Type B pancreatic cell (in vitro differentiated cells): ENCODE measurements around the gene TRIM3. TPM values are rescaled to one million over a fixed set of nuclear protein-coding genes. Genes with fewer than 3 reads are reported as not detected.

Experiments used
- DNase-seq: peaks from one replicate; pipeline ENCODE4 v3.0.0; 2021; ENCODE audit warnings: mixed read lengths; ENCODE audit not compliant: unreplicated experiment; ENCODE audit errors: extremely low spot score
- H3K27ac Mint-ChIP-seq: 2 replicates; pipeline ENCODE4 v1.8.0; 2021; ENCODE audit warnings: mild to moderate bottlenecking, mixed read lengths
- H3K27me3 Mint-ChIP-seq: 2 replicates; pipeline ENCODE4 v1.8.0; 2021; ENCODE audit warnings: mixed read lengths
- H3K36me3 Mint-ChIP-seq: 2 replicates; pipeline ENCODE4 v1.8.0; 2021; ENCODE audit warnings: mixed read lengths
- H3K4me1 Mint-ChIP-seq: one replicate; pipeline ENCODE4 v1.8.0; 2021; ENCODE audit warnings: mixed read lengths; ENCODE audit not compliant: unreplicated experiment
- H3K4me3 Mint-ChIP-seq: 2 replicates; pipeline ENCODE4 v1.8.0; 2021; ENCODE audit warnings: mild to moderate bottlenecking, mixed read lengths
- H3K9me3 Mint-ChIP-seq: 2 replicates; pipeline ENCODE4 v1.8.0; 2021; ENCODE audit warnings: mixed read lengths
- total RNA-seq: library from RNA; stranded (reverse); gene quantifications from 2 replicates; pipeline ENCODE4 v1.2.1, GENCODE V29; 2021; ENCODE audit warnings: low replicate concordance
- TF ChIP-seq, protein P1 (sequence below): fragments of 200-600 bp; sonication (generic); conservative IDR thresholded peaks from 2 replicates; pipeline ENCODE4 v1.5.0; 2021; ENCODE audit warnings: antibody characterized with exemption, mild to moderate bottlenecking

TRIM3 gene
- total RNA-seq, 1 donor from 2014 or later = 22.9 TPM

GRCh38 chr11:6504166-6504565 is 30.4 kb upstream of the TRIM3 start:
- no peak overlapping the region for H3K27ac Mint-ChIP-seq
- TF ChIP-seq, protein P1, sequence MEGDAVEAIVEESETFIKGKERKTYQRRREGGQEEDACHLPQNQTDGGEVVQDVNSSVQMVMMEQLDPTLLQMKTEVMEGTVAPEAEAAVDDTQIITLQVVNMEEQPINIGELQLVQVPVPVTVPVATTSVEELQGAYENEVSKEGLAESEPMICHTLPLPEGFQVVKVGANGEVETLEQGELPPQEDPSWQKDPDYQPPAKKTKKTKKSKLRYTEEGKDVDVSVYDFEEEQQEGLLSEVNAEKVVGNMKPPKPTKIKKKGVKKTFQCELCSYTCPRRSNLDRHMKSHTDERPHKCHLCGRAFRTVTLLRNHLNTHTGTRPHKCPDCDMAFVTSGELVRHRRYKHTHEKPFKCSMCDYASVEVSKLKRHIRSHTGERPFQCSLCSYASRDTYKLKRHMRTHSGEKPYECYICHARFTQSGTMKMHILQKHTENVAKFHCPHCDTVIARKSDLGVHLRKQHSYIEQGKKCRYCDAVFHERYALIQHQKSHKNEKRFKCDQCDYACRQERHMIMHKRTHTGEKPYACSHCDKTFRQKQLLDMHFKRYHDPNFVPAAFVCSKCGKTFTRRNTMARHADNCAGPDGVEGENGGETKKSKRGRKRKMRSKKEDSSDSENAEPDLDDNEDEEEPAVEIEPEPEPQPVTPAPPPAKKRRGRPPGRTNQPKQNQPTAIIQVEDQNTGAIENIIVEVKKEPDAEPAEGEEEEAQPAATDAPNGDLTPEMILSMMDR = no peak

DNA sequence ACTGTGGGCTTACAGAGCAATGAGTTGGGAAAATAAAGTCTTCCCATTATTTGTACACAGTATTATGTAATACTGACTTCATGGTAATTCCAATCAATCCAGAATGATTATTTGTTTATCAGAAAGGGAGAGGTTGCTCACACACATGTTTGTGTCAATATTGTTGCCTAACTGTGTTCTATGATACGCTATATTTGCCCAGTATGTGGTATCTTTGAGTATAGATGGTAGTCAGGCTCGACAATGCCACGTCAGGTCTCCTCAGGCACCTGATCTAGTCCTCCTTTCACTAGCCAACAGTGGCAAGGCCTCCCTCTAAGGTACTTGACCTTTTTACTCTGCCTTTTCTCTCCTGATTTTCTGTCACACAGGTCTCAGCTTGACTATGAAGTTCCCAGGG is 28.6 kb upstream of the TRIM3 start:
- no peak for DNase-seq
- Mint-ChIP-seq H3K4me1 (no peaks in the 10 kb centered on the region), H3K27ac (no peak overlapping the region), H3K4me3 (no peak overlapping the region), H3K27me3 (no peaks in the 10 kb centered on the region), H3K36me3 (no peaks in the 10 kb centered on the region), H3K9me3 (no peaks in the 10 kb centered on the region)
- TF ChIP-seq, protein P1 = no peak

More at GRCh38 chr11:6504166-6504565, 30.4 kb upstream of the TRIM3 start:
- Mint-ChIP-seq H3K4me1 (no peaks in the 10 kb centered on the region), H3K9me3 (no peaks in the 10 kb centered on the region), H3K4me3 (no peak overlapping the region), H3K27me3 (no peaks in the 10 kb centered on the region), H3K36me3 (no peaks in the 10 kb centered on the region)
- no peak for DNase-seq

GRCh38 chr11:6498544-6498943 is 24.8 kb upstream of the TRIM3 start:
- no peaks in the 10 kb centered on the region for H3K9me3 Mint-ChIP-seq
- no peaks in the 10 kb centered on the region for H3K4me1 Mint-ChIP-seq
- no peak overlapping the region for H3K27ac Mint-ChIP-seq
- no peaks in the 10 kb centered on the region for H3K36me3 Mint-ChIP-seq
- TF ChIP-seq, protein P1 = no peak
- no peak overlapping the region for H3K4me3 Mint-ChIP-seq
- DNase-seq = no peak
- H3K27me3 Mint-ChIP-seq = no peaks in the 10 kb centered on the region

- Mint-ChIP-seq H3K27me3 (no peaks in the 10 kb centered on the region), H3K4me3 (no peak overlapping the region), H3K36me3 (no peaks in the 10 kb centered on the region), H3K27ac (no peak overlapping the region), H3K9me3 (no peaks in the 10 kb centered on the region), H3K4me1 (no peaks in the 10 kb centered on the region)
- no peak for DNase-seq
- TF ChIP-seq, protein P1 = no peak
These were observed 24.4 kb upstream of the TRIM3 start for GRCh38 chr11:6498121-6498520.

DNA sequence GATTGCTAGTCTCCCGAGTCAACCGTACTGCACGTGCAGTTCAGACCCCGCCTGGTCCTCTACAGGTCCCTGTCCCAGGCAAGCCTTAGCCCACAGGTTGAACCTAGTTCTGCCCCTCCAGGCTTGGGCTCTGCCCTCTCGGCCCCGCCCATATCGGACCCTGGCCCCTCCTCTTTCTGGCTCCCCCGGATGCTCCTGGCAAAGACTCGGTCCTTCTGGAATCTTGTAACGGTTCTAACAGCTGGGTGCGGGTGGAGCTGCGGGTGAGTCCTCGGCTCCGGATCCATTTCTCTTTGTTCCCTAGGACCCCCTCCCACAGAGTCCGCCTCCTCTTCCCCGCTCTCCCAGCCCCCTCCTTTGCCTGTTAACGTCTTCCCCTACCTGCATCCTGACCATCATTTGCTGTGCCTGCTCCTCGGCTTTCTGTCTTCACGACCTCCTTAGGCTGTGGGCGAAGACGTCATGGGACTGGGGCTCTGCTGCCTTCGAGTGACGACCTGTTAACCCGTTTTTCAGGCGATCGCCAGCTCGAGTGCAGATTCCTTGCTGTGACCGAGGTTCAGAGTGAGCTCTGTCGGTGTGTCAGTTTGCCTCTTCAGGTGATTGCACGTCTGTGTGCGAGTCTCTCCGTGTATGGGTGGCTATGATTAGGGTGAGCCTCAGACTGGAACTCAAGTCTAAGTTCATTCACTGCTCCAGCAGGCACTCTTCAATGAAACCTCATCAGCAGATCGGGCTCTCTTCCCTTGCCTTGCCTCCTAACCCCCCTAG is 23.5 kb upstream of the TRIM3 start, which contains the start of gene DNHD1:
DNHD1 (plus strand) TSS at position 212 of the 771 bp plus-strand sequence. CDS start 936 bp downstream, outside the sequence.
- H3K4me1 Mint-ChIP-seq = no peaks in the 10 kb centered on the region
- no peaks in the 10 kb centered on the region for H3K36me3 Mint-ChIP-seq
- TF ChIP-seq, protein P1 = no peak
- H3K27ac Mint-ChIP-seq = no peak within 1 kb of the TSS
- no peaks in the 10 kb centered on the region for H3K27me3 Mint-ChIP-seq
- H3K4me3 Mint-ChIP-seq = no peak within 1 kb of the TSS
- DNase-seq = no peak
- H3K9me3 Mint-ChIP-seq = no peaks in the 10 kb centered on the region
